GM12878 (cell line): ENCODE data around the gene PSMD8. TPM values are rescaled to one million over a fixed set of nuclear protein-coding genes. Genes with fewer than 3 reads are reported as not detected.

Experiments
- DPF2 ChIP-seq: fragments of 450-650 bp; IDR thresholded peaks from 2 replicates; pipeline ENCODE4 v1.6.1; 2017; ENCODE audit warnings: mild to moderate bottlenecking
- IRF3 ChIP-seq: fragments of 450-650 bp; IDR thresholded peaks from 2 replicates; pipeline ENCODE4 v1.6.1; 2014; ENCODE audit warnings: mild to moderate bottlenecking
- LARP7 ChIP-seq: fragments of 450-650 bp; IDR thresholded peaks from 2 replicates; pipeline ENCODE4 v1.6.1; 2017; ENCODE audit warnings: mild to moderate bottlenecking
- NBN ChIP-seq: fragments of 450-650 bp; IDR thresholded peaks from 2 replicates; pipeline ENCODE4 v1.6.1; 2016
- NKRF ChIP-seq: fragments of 450-650 bp; conservative IDR thresholded peaks from 2 replicates; pipeline ENCODE4 v1.6.1; 2017; ENCODE audit warnings: mild to moderate bottlenecking, moderate library complexity
- PAX8 ChIP-seq: fragments of 450-650 bp; IDR thresholded peaks from 2 replicates; pipeline ENCODE4 v1.6.1; 2017; ENCODE audit warnings: mild to moderate bottlenecking, moderate library complexity
- RFX5 ChIP-seq: IDR thresholded peaks from 2 replicates; pipeline ENCODE4 v1.6.1; 2011; ENCODE audit warnings: low read depth, low read length, improper control_type of control experiment
- RUNX3 ChIP-seq: IDR thresholded peaks from 2 replicates; pipeline ENCODE4 v1.6.1; 2012; ENCODE audit warnings: low read length, inconsistent platforms
- SMARCA5 ChIP-seq: fragments of 450-650 bp; IDR thresholded peaks from 2 replicates; pipeline ENCODE4 v1.6.1; 2017; ENCODE audit warnings: mild to moderate bottlenecking
- SP1 ChIP-seq: IDR thresholded peaks from one replicate; pipeline ENCODE4 v1.6.1; 2011; ENCODE audit warnings: low read depth, low read length
- SRF ChIP-seq, 2 experiments: IDR thresholded peaks; 2 replicates each; pipeline ENCODE4 v1.6.1; 2011; ENCODE audit warnings: low read depth in 2 of 2, low read length in 2 of 2, mild to moderate bottlenecking in 1 of 2, moderate library complexity in 1 of 2
- TAF1 ChIP-seq: IDR thresholded peaks from 2 replicates; pipeline ENCODE4 v1.6.1; 2011; ENCODE audit warnings: mild to moderate bottlenecking, low read depth, low read length, borderline replicate concordance
- ZNF217 ChIP-seq: fragments of 450-650 bp; IDR thresholded peaks from 2 replicates; pipeline ENCODE4 v1.6.1; 2017; ENCODE audit warnings: antibody characterized with exemption, mild to moderate bottlenecking
- polyA plus RNA-seq, 11 experiments: library from polyadenylated mRNA; depleted of rRNA in 4 of 11; unstranded in 6 of 11; stranded (reverse) in 5 of 11; fragments of >200 nt; fragmentation: Nextera tagmentation in 4 of 11; fragmentation: Illumina TruSeq in 1 of 11; extraction: Ambion mirVana in 4 of 11; extraction: Trizol in 1 of 11; gene quantifications; 1 replicate in 1 of 11; 2 replicates in 10 of 11; pipeline versions ENCODE4 v1.2.1 to v1.2.3, GENCODE V29; 2011 to 2016; ENCODE audit warnings: inconsistent platforms in 2 of 11, missing spikeins in 2 of 11, low read depth in 1 of 11
- total RNA-seq, 4 experiments: library from RNA; depleted of rRNA in 3 of 4; stranded (reverse); fragments of >200 nt in 3 of 4; fragmentation: Illumina TruSeq in 1 of 4; extraction: Trizol in 1 of 4; gene quantifications; 2 replicates each; pipeline versions ENCODE4 v1.2.1 to v1.2.3, GENCODE V29; 2013 to 2021
- TF ChIP-seq, protein P1 (sequence below): fragments of 150-350 bp; IDR thresholded peaks from 2 replicates; pipeline ENCODE4 v1.6.1; 2016; ENCODE audit warnings: low read depth, low read length
- TF ChIP-seq, protein P2 (sequence below): fragments of 450-650 bp; IDR thresholded peaks from 2 replicates; pipeline ENCODE4 v1.6.1; 2017; ENCODE audit warnings: borderline replicate concordance
- TF ChIP-seq, protein P3 (sequence below): IDR thresholded peaks from 2 replicates; pipeline ENCODE4 v1.6.1; 2011; ENCODE audit warnings: low read depth, low read length, improper control_type of control experiment, borderline replicate concordance
- TF ChIP-seq, protein P4 (sequence below): fragments of 150-350 bp; IDR thresholded peaks from 2 replicates; pipeline ENCODE4 v1.6.1; 2014; ENCODE audit warnings: mild to moderate bottlenecking, low read depth, low read length
- TF ChIP-seq, protein P5 (sequence below): IDR thresholded peaks from 2 replicates; pipeline ENCODE4 v1.6.1; 2012; ENCODE audit warnings: low read depth, low read length, improper control_type of control experiment

The PSMD8 gene
- total and polyA plus RNA-seq, 10 of the 15 experiments (the other 5 are each of a cell fraction or from before 2014, with no cell fraction given), result 81.2 to 409 (median 268) TPM

DNA sequence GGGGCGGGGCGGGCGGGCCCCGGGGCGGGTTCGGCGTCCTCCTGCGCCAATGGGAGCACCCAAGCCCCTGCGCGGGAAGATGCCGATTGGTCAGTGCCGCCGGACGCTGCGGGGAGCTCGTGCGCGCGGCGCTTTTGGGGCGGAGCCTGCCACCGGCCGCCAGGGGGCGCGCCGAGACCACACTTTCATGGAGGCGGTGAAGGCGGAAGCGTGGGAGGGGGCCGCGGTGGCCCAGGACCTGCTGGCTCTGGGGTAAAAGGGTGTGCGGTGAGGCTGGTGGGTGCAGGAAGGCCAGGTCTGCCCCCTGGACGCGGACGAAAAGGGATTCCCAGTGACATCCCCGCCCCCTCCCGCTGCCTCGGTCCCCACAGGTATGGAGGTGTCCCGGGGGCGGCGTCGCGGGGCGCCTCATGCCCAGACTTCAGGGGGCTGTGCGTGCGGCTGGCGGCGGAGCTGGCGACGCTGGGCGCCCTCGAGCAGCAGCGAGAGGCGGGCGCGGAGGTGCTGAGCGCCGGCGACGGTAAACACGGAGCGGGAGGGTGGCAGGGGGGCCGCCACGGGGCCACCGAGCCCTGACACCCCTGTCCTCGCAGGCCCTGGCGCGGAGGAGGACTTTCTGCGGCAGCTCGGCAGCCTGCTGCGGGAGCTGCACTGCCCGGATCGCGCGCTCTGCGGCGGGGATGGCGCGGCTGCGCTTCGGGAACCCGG, 28.8 kb downstream of the PSMD8 start, which contains the start of gene FAM98C (continued):
- TF ChIP-seq, protein P1, sequence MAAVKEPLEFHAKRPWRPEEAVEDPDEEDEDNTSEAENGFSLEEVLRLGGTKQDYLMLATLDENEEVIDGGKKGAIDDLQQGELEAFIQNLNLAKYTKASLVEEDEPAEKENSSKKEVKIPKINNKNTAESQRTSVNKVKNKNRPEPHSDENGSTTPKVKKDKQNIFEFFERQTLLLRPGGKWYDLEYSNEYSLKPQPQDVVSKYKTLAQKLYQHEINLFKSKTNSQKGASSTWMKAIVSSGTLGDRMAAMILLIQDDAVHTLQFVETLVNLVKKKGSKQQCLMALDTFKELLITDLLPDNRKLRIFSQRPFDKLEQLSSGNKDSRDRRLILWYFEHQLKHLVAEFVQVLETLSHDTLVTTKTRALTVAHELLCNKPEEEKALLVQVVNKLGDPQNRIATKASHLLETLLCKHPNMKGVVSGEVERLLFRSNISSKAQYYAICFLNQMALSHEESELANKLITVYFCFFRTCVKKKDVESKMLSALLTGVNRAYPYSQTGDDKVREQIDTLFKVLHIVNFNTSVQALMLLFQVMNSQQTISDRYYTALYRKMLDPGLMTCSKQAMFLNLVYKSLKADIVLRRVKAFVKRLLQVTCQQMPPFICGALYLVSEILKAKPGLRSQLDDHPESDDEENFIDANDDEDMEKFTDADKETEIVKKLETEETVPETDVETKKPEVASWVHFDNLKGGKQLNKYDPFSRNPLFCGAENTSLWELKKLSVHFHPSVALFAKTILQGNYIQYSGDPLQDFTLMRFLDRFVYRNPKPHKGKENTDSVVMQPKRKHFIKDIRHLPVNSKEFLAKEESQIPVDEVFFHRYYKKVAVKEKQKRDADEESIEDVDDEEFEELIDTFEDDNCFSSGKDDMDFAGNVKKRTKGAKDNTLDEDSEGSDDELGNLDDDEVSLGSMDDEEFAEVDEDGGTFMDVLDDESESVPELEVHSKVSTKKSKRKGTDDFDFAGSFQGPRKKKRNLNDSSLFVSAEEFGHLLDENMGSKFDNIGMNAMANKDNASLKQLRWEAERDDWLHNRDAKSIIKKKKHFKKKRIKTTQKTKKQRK, result peak; percentile 19; the same call in 1 of the 2 replicates
- TF ChIP-seq SRF (IDR thresholded peaks at IDR 0.05; ENCODE audit: low read depth in 2 of 2, low read length in 2 of 2), result peak in 1 of 2 experiments; percentile 16; a peak in 1 of 4 replicates
- TF ChIP-seq TAF1, result 0 out of 2 replicates have a peak, but pooled peaks have one; percentile 46
- TF ChIP-seq ZNF217, result 0 out of 2 replicates have a peak, but pooled peaks have one; percentile 37
- peak; percentile 68 for TF ChIP-seq IRF3
- TF ChIP-seq NKRF, result peak; percentile 77; the same call in 1 of the 2 replicates
- TF ChIP-seq DPF2, result peak; percentile 84
- TF ChIP-seq SMARCA5, result peak; percentile 76
- TF ChIP-seq RUNX3, result peak; percentile 81
- TF ChIP-seq, protein P2, sequence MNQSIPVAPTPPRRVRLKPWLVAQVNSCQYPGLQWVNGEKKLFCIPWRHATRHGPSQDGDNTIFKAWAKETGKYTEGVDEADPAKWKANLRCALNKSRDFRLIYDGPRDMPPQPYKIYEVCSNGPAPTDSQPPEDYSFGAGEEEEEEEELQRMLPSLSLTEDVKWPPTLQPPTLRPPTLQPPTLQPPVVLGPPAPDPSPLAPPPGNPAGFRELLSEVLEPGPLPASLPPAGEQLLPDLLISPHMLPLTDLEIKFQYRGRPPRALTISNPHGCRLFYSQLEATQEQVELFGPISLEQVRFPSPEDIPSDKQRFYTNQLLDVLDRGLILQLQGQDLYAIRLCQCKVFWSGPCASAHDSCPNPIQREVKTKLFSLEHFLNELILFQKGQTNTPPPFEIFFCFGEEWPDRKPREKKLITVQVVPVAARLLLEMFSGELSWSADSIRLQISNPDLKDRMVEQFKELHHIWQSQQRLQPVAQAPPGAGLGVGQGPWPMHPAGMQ, result no peak
- no peak for TF ChIP-seq PAX8
- peak; percentile 52; the same call in 1 of the 2 replicates for TF ChIP-seq NBN
- TF ChIP-seq, protein P3, sequence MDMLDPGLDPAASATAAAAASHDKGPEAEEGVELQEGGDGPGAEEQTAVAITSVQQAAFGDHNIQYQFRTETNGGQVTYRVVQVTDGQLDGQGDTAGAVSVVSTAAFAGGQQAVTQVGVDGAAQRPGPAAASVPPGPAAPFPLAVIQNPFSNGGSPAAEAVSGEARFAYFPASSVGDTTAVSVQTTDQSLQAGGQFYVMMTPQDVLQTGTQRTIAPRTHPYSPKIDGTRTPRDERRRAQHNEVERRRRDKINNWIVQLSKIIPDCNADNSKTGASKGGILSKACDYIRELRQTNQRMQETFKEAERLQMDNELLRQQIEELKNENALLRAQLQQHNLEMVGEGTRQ, result no peak
- TF ChIP-seq LARP7, result peak; percentile 91
- TF ChIP-seq, protein P4, sequence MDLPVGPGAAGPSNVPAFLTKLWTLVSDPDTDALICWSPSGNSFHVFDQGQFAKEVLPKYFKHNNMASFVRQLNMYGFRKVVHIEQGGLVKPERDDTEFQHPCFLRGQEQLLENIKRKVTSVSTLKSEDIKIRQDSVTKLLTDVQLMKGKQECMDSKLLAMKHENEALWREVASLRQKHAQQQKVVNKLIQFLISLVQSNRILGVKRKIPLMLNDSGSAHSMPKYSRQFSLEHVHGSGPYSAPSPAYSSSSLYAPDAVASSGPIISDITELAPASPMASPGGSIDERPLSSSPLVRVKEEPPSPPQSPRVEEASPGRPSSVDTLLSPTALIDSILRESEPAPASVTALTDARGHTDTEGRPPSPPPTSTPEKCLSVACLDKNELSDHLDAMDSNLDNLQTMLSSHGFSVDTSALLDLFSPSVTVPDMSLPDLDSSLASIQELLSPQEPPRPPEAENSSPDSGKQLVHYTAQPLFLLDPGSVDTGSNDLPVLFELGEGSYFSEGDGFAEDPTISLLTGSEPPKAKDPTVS, result 0 out of 2 replicates have a peak, but pooled peaks have one; percentile 20
- TF ChIP-seq, protein P5, sequence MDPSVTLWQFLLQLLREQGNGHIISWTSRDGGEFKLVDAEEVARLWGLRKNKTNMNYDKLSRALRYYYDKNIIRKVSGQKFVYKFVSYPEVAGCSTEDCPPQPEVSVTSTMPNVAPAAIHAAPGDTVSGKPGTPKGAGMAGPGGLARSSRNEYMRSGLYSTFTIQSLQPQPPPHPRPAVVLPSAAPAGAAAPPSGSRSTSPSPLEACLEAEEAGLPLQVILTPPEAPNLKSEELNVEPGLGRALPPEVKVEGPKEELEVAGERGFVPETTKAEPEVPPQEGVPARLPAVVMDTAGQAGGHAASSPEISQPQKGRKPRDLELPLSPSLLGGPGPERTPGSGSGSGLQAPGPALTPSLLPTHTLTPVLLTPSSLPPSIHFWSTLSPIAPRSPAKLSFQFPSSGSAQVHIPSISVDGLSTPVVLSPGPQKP, result 0 out of 2 replicates have a peak, but pooled peaks have one; percentile 70
- TF ChIP-seq SP1, result peak; percentile 97
- peak; percentile 49; the same call in 1 of the 2 replicates for TF ChIP-seq RFX5
